GM13977 (cell line): ENCODE measurements around the gene MACROD2.

Experiments
- DNase-seq: peaks from one replicate; pipeline ENCODE4 v3.0.0; 2012; ENCODE audit warnings: low spot score
- in situ Hi-C: fragments of 300-500 bp; cut with MboI; formaldehyde crosslinking; loops from one replicate; pipeline ENCODE4 v1.12.0; 2022; ENCODE audit warnings: low sequenced_read_pairs, low pct_unique_long_range_greater_than_20kb, mixed read lengths, inconsistent platforms; ENCODE audit not compliant: unreplicated experiment
- TF ChIP-seq, protein P1 (sequence below): IDR thresholded peaks from 2 replicates; pipeline ENCODE4 v1.5.1; 2012; ENCODE audit warnings: mild to moderate bottlenecking, control low read depth; ENCODE audit not compliant: insufficient read depth; ENCODE audit errors: extremely low read depth, missing control alignments

MACROD2 gene

DNA sequence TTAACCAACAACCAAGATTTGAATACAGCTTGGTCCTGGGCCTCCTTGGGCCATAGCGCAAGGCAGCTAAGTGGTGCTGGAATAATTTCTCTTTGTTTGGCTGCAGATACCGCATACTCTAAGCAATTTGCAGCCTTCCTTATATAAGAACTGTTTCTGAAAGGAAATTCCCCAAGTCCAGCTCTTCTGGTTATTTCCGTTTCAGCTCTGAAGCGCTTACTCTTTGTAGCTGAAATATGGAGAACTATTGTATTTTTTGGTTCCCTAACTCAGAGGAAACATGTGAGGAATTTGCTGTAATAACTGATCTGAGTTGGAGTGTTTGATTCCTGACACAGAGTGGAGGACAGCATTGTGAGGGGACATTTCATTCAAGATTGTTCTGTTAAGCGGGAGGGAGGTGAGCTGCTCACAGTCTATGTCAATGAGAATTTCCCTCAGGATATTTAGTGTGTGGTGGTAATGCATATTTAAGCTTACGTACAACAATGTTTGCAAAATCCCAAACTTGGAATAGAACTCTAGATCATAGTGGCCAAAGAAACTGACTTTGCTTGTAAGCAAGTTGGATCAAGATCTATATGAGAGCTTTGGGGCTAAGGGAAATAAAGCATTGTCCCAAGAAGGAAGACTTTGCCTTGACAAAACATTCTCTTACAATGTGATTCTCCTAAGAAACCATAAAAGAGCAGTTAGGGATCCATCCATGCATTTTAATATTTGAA lies 918.7 kb downstream of the MACROD2 start:
- TF ChIP-seq, protein P1, sequence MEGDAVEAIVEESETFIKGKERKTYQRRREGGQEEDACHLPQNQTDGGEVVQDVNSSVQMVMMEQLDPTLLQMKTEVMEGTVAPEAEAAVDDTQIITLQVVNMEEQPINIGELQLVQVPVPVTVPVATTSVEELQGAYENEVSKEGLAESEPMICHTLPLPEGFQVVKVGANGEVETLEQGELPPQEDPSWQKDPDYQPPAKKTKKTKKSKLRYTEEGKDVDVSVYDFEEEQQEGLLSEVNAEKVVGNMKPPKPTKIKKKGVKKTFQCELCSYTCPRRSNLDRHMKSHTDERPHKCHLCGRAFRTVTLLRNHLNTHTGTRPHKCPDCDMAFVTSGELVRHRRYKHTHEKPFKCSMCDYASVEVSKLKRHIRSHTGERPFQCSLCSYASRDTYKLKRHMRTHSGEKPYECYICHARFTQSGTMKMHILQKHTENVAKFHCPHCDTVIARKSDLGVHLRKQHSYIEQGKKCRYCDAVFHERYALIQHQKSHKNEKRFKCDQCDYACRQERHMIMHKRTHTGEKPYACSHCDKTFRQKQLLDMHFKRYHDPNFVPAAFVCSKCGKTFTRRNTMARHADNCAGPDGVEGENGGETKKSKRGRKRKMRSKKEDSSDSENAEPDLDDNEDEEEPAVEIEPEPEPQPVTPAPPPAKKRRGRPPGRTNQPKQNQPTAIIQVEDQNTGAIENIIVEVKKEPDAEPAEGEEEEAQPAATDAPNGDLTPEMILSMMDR, result no peak
- in situ Hi-C loops, result no loop called here
- DNase-seq, result no peak

DNA sequence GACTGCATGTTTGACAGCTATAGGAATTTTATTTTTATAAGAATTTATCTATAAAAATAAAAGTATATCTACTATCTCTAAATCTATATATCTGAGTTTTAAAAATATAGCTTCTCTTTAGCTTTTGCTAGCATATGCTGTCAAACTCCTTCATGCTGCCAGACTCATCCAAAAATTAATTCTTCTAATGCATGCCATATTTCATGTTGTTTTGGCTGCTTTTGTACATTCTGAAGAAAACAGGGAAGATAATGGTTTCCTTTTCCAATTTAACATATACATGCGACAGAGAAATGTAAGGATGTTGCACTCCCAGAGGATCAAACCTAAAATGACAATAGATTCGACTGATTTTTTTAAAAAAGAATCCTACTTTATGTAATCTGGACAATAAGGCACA lies 919.3 kb downstream of the MACROD2 start:
- in situ Hi-C loops, result no loop called here

DNA sequence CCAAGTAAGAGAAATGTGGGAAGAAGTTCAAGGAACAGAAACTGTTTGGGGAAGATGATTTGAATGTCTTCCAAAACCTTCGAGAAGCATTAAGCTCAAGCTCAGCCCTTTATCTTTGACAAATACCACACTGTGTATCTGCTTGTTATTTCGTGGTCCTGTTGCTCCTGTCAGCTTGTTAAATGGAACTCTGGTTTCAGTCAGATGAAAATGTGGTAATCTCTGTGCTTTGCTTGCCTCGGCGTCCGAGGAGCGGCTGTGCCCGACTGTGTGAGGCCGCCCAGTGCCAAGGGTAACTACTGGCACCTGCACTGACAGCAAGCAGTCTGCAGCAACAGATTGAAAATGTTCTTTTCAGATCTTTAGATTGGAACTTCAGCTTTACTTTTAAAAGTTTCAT lies 920.0 kb downstream of the MACROD2 start:
- TF ChIP-seq, protein P1, result no peak
- in situ Hi-C loops, result no loop called here

More for the DNA sequence above, 919.3 kb downstream of the MACROD2 start:
- no peak for DNase-seq
- TF ChIP-seq, protein P1, result no peak

DNA sequence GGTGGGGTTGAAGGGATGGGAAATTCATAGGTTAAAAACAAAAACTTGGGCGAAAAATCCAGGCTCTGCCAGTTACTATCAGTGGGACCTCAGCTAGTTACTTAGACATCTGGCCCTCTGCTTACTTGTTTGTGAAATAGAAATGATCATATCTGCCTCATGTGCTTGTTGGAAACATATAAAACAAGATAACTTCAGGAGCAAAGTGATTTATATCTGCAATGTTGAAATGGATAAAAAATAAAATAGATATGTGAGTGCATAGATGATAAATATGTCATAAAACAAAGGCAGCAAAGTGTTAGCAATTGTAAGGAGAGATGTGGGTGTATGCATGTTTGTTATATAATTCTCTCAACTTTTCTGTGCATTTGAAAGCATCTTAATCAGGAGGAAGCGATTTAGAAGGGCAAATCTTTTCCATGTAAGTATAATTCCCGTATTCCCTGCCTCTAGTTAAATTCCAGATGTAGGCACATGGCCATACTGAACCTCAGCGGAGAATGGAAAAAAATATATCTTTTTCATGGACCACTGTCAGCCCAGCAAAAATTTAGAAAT lies 921.1 kb downstream of the MACROD2 start:
- TF ChIP-seq, protein P1, result no peak
- DNase-seq, result no peak
- in situ Hi-C loops, result no loop called here

More for the DNA sequence above, 920.0 kb downstream of the MACROD2 start:
- no peak for DNase-seq

DNA sequence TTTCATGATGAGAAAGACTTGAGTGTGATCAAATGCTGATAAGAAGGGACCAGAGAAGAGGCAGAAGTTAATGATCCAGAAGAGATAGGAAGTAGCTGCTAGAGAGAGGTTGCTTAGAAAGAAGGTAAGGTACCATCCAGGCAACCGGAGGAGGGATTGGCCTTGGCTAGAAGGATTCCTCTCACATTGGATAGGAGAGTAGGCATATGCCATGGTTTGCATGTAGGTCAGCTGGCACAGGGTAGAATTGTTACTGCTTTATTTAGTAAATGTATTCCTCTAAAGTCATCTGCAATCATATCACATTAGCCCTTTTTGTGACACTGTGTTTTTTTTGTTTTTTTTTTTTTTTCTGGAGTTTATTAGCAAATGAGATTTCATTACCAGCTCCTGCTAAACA lies 923.0 kb downstream of the MACROD2 start:
- in situ Hi-C loops, result no loop called here
- DNase-seq, result no peak
- TF ChIP-seq, protein P1, result no peak

DNA sequence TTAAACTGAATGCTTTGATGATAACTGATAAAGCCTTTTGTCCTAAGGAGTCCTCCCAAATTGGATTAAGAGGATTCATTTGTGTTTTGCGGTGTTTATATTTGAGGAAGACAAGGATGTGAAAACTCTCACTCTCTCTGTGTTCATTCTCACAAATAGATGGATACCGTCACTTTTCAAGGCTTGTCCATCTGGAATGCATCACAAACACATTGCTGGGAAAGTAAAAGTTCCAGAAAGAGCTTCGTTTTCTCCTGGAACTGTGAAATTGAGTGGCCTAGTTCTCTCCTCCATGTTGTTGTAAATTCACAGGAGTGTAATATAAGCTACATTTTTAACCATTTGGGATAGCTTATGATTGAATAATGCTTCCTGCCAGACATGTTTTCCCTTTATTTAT lies 923.7 kb downstream of the MACROD2 start:
- no peak for DNase-seq
- TF ChIP-seq, protein P1, result no peak
- in situ Hi-C loops, result no loop called here
